Loucy (cell line): ENCODE measurements around the gene FRRS1.

Source experiments
- H2AFZ ChIP-seq: fragments of 200-600 bp; sonication (generic); 2 replicates; pipeline ENCODE4 v1.6.0; 2016; ENCODE audit warnings: antibody characterized with exemption, mild to moderate bottlenecking, low read length, moderate library complexity
- H3F3A ChIP-seq: fragments of 200-600 bp; 2 replicates; pipeline ENCODE4 v1.6.0; 2016; ENCODE audit warnings: antibody characterized with exemption, low read depth, mild to moderate bottlenecking
- H3K27me3 ChIP-seq: fragments of 200-600 bp; sonication (generic); 2 replicates; pipeline ENCODE4 v1.6.1; 2014; ENCODE audit warnings: low read length, mild to moderate bottlenecking; ENCODE audit not compliant: insufficient read depth, poor library complexity, severe bottlenecking
- H3K36me3 ChIP-seq: fragments of 200-600 bp; sonication (generic); 2 replicates; pipeline ENCODE4 v1.6.1; 2016; ENCODE audit warnings: low read length; ENCODE audit not compliant: insufficient read depth
- H3K4me1 ChIP-seq: fragments of 200-600 bp; sonication (generic); 2 replicates; pipeline ENCODE4 v1.5.1; 2014; ENCODE audit warnings: low read length, mild to moderate bottlenecking; ENCODE audit not compliant: insufficient read depth, poor library complexity, severe bottlenecking
- H3K4me2 ChIP-seq: fragments of 200-600 bp; sonication (generic); 2 replicates; pipeline ENCODE4 v1.6.0; 2014; ENCODE audit warnings: antibody characterized with exemption, low read length, low read depth, mild to moderate bottlenecking; ENCODE audit not compliant: poor library complexity, severe bottlenecking
- H3K4me3 ChIP-seq: fragments of 200-600 bp; sonication (generic); 2 replicates; pipeline ENCODE4 v1.5.1; 2014; ENCODE audit warnings: low read length, mild to moderate bottlenecking, mixed read lengths; ENCODE audit not compliant: poor library complexity, severe bottlenecking
- H3K79me2 ChIP-seq: fragments of 200-600 bp; sonication (generic); 2 replicates; pipeline ENCODE4 v1.6.1; 2014; ENCODE audit warnings: low read length; ENCODE audit not compliant: insufficient read depth
- H3K9ac ChIP-seq: fragments of 200-600 bp; sonication (generic); 2 replicates; pipeline ENCODE4 v1.6.0; 2014; ENCODE audit warnings: mild to moderate bottlenecking, low read depth, low read length, moderate library complexity; ENCODE audit not compliant: poor library complexity, severe bottlenecking
- H3K9me2 ChIP-seq: fragments of 200-600 bp; sonication (generic); replicated peaks from 2 replicates; pipeline ENCODE4 v1.6.1; 2016; ENCODE audit warnings: low read depth, low read length, mixed read lengths
- H3K9me3 ChIP-seq: fragments of 200-600 bp; sonication (generic); 2 replicates; pipeline ENCODE4 v1.6.1; 2014; ENCODE audit warnings: mild to moderate bottlenecking, antibody characterized with exemption, low read length, low read depth; ENCODE audit not compliant: insufficient read depth
- H4K20me1 ChIP-seq: fragments of 200-600 bp; sonication (generic); 2 replicates; pipeline ENCODE4 v1.6.0; 2014; ENCODE audit warnings: antibody characterized with exemption, low read length, mild to moderate bottlenecking; ENCODE audit not compliant: insufficient read depth, poor library complexity, severe bottlenecking
- CTCF ChIP-seq: fragments of 200-600 bp; sonication (generic); conservative IDR thresholded peaks from 2 replicates; pipeline ENCODE4 v1.5.1; 2014; ENCODE audit warnings: mild to moderate bottlenecking, antibody characterized with exemption, low read length
- EZH2phosphoT487 ChIP-seq: fragments of 200-600 bp; IDR thresholded peaks from 2 replicates; pipeline ENCODE4 v1.6.1; 2018; ENCODE audit warnings: antibody characterized with exemption, mild to moderate bottlenecking, moderate library complexity, borderline replicate concordance

The FRRS1 gene

GRCh38 chr1:99681583-99681982 is 84.9 kb downstream of the FRRS1 start:
- Histone ChIP-seq H3K9me2 (no peaks in the 10 kb centered on the region), H3K79me2 (no peaks in the 10 kb centered on the region), H3K36me3 (no peaks in the 10 kb centered on the region), H3K9me3 (no peaks in the 10 kb centered on the region), H3F3A (no peaks in the 10 kb centered on the region), H3K4me3 (no peak overlapping the region), H2AFZ (no peak overlapping the region), H3K4me1 (no peaks in the 10 kb centered on the region), H4K20me1 (no peaks in the 10 kb centered on the region), H3K27me3 (no peaks in the 10 kb centered on the region), H3K9ac (no peak overlapping the region), H3K4me2 (no peak overlapping the region)
- TF ChIP-seq CTCF, result peak; percentile 35; the same call in 1 of the 2 replicates
- TF ChIP-seq EZH2phosphoT487, result no peak

- H3F3A ChIP-seq, result no peaks in the 10 kb centered on the region
Observed at GRCh38 chr1:99680270-99680669, 86.2 kb downstream of the FRRS1 start.

GRCh38 chr1:99677416-99677815 is 89.0 kb downstream of the FRRS1 start:
- H3K4me1 ChIP-seq, result no peaks in the 10 kb centered on the region
- H3K36me3 ChIP-seq, result no peaks in the 10 kb centered on the region
- no peaks in the 10 kb centered on the region for H4K20me1 ChIP-seq
- H3K79me2 ChIP-seq, result no peaks in the 10 kb centered on the region
- H3K9ac ChIP-seq, result no peak overlapping the region
- H3K4me2 ChIP-seq, result no peak overlapping the region
- H3F3A ChIP-seq, result no peaks in the 10 kb centered on the region
- TF ChIP-seq EZH2phosphoT487, result no peak
- no peak for TF ChIP-seq CTCF
- H3K4me3 ChIP-seq, result no peak overlapping the region
- H3K27me3 ChIP-seq, result no peaks in the 10 kb centered on the region
- peak overlapping the region; percentile 12; the same call in 1 of the 2 replicates for H2AFZ ChIP-seq
- no peaks in the 10 kb centered on the region for H3K9me3 ChIP-seq
- H3K9me2 ChIP-seq, result 0 out of 2 replicates have a peak, but pooled peaks cover 5% of the 10 kb centered on the region

More at GRCh38 chr1:99680270-99680669, 86.2 kb downstream of the FRRS1 start:
- no peaks in the 10 kb centered on the region for H3K36me3 ChIP-seq
- no peaks in the 10 kb centered on the region for H3K27me3 ChIP-seq
- no peak overlapping the region for H3K4me3 ChIP-seq
- no peaks in the 10 kb centered on the region for H3K4me1 ChIP-seq
- H3K4me2 ChIP-seq, result no peak overlapping the region
- H2AFZ ChIP-seq, result no peak overlapping the region
- TF ChIP-seq EZH2phosphoT487 (no peak), CTCF (no peak)
- no peaks in the 10 kb centered on the region for H4K20me1 ChIP-seq
- no peaks in the 10 kb centered on the region for H3K79me2 ChIP-seq
- no peaks in the 10 kb centered on the region for H3K9me3 ChIP-seq
- no peaks in the 10 kb centered on the region for H3K9me2 ChIP-seq
- H3K9ac ChIP-seq, result no peak overlapping the region
